CD4-positive, alpha-beta T cell treated with Interleukin-12 subunit alpha and Interleukin-12 subunit beta, for 1 hour (primary cell): ENCODE measurements around the gene PTPN7.
"Not testable (repeated sequence)": the region's sequence is repeated elsewhere in the genome, so short reads cannot be mapped to it uniquely, and the experiment has no call there.

Experiments used
- DNase-seq: peaks from one replicate; pipeline ENCODE4 v3.0.0-alpha.2; 2020

The PTPN7 gene

DNA sequence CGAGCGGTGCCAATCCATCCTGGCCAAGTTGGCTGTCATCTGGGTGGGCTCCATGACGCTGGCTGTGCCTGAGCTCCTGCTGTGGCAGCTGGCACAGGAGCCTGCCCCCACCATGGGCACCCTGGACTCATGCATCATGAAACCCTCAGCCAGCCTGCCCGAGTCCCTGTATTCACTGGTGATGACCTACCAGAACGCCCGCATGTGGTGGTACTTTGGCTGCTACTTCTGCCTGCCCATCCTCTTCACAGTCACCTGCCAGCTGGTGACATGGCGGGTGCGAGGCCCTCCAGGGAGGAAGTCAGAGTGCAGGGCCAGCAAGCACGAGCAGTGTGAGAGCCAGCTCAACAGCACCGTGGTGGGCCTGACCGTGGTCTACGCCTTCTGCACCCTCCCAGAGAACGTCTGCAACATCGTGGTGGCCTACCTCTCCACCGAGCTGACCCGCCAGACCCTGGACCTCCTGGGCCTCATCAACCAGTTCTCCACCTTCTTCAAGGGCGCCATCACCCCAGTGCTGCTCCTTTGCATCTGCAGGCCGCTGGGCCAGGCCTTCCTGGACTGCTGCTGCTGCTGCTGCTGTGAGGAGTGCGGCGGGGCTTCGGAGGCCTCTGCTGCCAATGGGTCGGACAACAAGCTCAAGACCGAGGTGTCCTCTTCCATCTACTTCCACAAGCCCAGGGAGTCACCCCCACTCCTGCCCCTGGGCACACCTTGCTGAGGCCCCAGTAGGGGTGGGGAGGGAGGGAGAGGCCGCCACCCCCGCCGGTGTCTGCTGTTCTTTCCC is 32.4 kb downstream of the PTPN7 start:
- no peak for DNase-seq

GRCh38 chr1:202127061-202127460 is 33.3 kb downstream of the PTPN7 start:
- no peak for DNase-seq

GRCh38 chr1:202126426-202126825 is 34.0 kb downstream of the PTPN7 start:
- no peak for DNase-seq

DNA sequence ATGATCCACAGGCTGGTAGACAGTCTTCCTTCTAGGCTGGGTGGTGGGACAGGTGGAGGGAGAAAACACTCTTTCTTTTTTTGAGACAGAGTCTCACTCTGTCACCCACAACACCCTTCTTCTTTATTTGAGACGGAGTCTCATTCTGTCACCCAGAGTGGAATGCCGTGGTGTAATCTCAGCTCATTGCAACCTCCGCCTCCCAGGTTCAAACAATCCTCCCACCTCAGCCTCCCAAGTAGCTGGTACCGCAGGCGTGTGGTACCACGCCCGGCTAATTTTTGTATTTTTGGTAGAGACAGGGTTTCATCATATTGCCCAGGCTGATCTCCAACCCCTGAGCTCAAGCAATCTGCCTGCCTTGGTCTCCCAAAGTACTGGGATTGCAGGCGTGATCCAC is 34.8 kb downstream of the PTPN7 start:
- DNase-seq = no peak

DNA sequence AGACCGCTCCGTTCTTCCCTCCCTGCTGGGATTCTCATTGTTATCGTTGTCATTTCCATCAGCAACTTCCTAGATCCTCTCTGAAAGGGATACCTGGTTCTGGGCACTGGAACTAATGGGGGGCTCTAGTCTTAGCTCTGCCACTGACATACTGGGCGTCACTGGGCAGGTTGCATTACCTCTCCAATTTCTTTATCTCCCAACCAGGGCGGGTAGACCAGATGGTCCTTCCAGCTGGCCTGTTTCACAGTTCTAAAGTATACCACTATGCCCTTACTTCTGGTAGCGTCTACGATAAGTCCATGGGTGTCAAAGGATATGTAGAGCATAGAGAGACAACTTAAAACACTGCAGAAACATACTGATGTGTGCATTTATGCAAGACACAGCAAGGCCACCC is 36.3 kb downstream of the PTPN7 start:
- no peak for DNase-seq

- no peak for DNase-seq
Observed at GRCh38 chr1:202123336-202123813, 37.0 kb downstream of the PTPN7 start.

DNA sequence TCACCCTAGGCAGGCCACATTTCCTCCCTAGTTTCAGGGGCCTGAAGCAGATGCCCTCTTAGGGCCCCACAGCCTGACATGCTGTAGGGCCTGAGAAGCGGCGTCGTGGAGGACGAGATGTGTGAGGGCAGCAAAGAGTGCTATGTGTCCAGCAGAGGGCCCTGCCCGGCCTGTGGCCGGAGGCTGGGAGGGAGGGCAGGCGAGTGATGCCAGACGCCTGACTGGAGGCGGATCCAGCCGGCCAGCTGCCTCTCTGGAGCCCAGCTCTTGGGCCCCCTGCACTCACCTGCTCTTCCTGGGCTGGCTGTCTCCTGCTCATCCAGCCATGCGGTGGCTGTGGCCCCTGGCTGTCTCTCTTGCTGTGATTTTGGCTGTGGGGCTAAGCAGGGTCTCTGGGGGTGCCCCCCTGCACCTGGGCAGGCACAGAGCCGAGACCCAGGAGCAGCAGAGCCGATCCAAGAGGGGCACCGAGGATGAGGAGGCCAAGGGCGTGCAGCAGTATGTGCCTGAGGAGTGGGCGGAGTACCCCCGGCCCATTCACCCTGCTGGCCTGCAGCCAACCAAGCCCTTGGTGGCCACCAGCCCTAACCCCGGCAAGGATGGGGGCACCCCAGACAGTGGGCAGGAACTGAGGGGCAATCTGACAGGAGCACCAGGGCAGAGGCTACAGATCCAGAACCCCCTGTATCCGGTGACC is 37.6 kb downstream of the PTPN7 start, which contains the start of gene GPR37L1:
Gene GPR37L1 (plus strand): TSS at position 279 of the 697 bp plus-strand sequence. CDS start 47 bp downstream, at position 326.
- no peak for DNase-seq

GRCh38 chr1:202121006-202121405 is 39.4 kb downstream of the PTPN7 start:
- DNase-seq = no peak

DNA sequence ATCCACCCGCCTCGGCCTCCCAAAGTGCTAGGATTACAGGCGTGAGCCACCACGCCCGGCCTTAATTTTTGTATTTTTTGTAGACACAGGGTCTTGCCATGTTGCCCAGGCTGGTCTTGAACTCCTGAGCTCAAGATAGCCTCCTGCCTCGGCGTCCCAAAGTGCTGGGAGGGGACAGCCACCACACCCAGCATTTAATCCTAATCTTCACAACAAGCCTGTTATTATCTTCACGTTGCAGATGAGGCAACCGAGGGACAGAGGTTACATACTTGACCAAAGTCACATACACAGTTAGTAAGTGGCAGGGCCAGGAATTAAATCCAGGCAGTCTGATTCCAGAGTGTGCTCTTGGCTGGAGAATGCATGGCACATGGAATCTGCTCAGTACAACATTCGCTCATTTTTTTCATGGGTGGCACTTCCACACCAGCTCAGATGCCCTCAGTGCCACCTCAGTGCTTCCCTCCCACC is 42.5 kb downstream of the PTPN7 start:
- no peak for DNase-seq

DNA sequence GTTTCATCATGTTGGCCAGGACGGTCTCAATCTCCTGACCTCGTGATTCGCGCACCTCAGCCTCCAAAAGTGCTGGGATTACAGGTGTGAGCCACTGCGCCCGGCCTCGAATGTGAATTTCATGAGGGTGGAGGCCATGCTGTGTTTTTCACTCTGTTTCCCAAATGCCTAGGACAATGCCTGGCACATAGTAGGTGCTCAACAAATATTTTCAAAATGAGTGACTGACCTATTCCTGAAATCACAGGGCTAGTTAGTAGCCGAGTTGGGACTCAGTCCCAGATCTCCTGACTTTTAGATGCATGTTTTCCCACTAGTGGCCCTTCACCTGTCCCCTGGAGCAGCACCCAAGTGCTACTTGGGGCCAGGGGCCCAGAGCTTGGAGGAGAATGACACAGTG is 44.1 kb downstream of the PTPN7 start:
- no peak for DNase-seq

DNA sequence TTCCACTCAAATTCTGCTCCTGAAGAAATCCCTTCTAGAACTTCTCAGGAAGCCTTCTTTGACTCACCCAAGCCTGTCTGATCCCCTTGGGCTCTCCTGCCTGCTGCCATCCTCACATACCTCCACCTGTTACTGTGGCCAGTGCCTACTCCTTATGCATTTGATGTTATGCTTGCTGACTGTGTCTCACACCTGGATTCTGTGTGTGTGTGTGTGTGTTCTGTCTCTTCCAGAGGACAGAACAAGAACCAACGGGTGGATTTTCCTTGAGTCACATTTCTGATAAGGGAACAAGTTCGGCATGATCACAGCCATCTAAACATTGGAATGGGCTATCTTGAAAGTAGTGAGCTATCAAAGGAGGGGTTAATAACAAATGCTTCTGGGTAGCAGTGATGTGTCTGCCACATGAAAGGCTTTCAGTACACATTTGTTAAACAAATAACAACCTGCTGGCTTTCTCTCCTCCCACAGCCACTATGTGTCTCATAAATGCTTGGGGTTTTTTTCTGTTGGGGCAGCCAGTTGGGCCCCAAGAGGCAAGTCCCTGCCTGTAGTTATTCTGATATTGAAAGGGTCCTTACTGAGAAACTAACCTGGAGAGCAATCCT is 46.6 kb downstream of the PTPN7 start:
- DNase-seq = no peak

DNA sequence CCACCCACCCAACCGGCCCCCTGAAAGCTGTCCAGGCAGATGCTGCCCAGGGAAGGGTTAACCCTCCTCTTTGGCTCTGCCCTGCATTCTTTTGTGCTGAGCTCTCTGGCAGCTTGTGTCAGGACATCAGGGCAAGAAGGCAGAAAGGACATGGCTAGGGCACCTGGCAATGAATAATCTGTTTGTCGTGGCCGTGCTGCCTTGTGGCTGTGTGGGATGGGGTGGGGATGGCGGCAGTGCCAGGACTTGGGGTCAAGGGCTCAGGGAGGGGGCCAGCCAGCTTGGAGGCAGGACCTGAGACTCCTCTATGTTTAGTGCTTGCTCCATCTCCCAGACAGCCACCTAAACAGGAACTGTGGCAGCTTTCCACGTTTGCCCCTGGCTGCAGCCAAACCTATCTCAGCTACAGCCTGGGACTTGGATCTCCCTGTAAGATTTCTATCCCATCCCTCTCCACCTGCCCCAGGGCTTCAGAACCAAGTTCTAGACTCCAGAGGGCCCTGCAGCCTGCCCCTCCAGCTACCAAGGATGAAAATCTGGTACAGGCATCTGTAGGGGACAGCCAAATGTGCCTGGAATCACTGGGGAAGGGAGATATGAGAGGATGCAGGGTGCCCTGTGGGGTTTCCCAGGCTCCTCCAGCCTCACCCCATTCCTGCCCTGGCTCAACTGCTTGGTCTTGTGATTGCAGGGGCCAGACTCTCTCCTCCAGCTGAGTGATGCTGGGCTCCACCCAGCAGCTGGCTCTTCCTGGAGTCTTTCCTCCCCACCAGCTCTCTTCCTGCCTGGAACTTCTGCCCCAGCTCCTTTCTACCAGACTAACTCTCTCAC is 47.3 kb downstream of the PTPN7 start:
- no peak for DNase-seq

DNA sequence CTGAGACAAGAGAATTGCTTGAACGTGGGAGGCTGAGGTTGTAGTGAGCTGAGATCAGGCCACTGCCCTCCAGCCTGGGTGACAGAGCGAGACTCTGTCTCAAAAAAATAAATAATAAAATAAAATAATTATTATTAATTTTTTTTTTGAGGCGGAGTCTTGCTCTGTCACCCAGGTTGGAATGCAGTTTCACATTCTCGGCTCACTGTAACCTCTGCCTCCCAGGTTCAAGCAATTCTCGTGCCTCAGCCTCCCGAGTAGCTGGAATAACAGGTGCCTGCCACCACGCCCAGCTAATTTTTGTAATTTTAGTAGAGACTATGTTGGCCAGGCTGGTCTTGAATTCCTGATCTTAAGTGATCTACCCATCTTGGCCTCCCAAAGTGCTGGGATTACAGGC is 48.8 kb downstream of the PTPN7 start:
- not testable (repeated sequence) for DNase-seq

DNA sequence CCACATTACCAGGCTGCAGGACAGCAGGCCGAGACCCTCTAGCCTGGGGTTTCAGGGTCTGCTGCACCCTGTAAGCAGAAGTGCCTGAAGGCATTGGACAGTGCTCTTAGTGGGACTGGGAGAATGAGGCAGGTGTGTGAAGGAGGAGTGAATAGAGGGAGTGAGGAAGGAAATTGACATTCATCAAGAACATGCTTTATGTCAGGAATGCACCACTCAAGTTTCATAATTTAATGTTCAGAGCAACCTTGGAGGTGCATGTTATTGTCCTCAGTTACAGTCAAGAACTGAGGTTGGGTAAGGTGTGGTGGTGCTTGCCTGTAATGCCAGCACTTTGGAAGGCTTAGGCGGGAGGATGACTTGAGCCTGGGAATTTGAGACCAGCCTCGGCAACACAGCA is 49.4 kb downstream of the PTPN7 start:
- no peak for DNase-seq

DNA sequence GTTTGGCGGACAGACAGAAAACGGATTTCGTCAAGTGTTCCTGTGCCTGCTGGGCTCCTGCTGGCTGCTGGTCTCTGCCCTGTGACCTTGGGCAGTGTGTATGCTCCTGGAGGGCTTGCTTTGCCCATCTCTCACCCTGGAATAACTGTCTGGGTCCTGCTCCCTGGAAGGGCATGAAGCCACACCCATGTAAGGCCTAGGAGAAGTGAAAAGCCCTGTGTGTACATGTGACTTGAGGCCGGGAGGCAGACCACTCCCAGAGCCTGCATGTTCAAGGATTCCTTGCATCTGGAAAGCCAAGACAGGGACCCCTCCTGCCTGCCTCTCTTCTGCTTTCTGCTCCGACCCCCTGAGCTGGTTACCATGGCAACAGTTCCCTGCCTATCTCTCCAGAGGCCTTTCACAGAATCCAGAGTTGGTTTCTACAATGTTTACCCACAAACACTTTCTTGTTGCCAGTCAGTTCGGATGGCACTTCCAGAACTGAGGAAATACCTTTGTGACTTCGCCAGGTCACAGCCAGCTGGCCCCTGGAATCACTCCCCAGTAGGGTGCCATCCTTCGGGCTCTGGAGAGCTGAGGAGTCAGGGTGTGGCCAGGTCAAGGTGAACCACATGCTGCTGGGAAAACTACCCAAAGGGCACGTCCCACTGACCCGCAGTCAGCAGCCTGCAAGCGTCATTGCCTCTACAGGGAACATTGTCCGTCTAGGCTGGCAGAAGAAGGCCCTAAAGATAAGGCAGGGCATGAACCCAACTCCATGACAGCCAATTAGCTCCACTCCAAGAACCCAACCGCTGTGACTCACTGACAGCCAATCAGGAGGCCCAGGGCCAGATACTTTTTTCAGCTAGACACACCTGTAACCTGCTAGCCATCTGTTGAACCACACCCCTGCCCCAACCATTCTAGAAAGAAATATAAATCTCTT is 52.3 kb downstream of the PTPN7 start:
- no peak for DNase-seq

DNA sequence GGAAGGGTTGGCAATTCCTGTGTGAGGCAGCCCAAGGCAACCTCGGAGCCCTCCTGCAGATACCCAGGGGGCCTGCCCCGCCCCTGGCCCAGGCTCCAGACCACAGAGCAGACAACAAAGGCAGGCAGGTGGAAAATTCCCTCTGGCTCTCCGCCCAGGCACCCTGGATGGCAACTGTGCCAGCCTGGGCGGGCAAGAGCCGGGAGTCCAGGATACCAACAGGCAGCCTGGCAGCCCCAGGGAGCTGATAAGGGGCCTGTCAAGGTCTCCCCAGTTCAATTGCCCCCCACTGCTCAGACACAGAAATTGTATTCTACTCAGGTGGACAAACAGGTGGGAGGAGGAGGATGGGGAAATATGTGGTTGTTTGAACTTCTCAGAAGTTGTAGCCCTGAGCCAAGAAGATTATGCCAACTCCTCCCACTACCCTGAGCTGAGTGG is 53.1 kb downstream of the PTPN7 start:
- DNase-seq = no peak

DNA sequence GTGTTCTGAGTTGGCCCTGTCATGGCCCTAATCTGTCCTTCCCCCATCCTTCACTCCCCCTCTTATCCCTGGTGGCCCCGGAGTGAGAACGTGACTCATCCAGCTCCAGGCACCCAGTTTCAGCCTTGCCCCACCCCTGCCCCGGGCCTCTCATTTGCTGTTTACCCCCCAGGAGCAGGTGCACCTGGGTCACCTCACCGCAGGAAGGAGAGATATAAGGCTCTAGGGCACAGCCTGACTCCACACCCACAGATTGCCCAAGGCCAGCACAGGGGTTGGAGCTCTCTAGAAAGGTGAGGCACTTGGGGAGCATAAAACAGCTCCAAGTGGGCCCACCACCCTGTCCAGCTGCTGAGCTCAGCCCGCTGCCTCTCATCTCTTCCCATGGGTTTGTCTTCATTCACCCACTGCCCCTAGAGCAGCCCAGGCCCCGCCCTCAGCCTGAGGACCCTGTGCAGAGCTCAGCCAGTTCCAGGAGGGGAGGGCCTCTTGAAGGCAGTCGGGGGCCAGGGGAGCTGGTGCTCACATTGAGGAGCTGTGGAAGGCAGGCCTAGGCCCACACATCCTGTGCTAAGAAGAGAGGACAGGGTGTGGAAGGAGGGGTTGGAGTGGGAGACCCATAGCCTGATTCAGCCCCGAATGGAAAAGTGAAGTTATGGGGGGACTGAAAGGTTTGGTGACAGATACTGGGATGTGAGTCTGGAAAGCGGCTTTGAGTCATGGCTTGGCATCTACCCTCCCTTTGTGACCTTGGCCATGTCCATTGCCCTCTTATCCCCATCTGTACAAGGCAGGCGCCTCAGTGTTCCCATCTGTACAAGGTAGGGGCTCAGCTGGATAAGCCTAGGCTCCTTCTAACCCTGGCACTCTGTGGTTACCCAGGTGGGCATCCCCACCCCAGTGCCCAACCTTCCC is 53.8 kb downstream of the PTPN7 start:
- no peak for DNase-seq

- no peak for DNase-seq
Observed at GRCh38 chr1:202105571-202106339, 54.6 kb downstream of the PTPN7 start.

GRCh38 chr1:202104073-202104472 is 56.3 kb downstream of the PTPN7 start:
- no peak for DNase-seq

GRCh38 chr1:202101184-202101583 is 59.2 kb downstream of the PTPN7 start:
- no peak for DNase-seq
